GM12878 (cell line): ENCODE data around the gene MLLT3. TPM values are rescaled to one million over a fixed set of nuclear protein-coding genes. Genes with fewer than 3 reads are reported as not detected.

Experiments used
- ATAC-seq: fragments of 200-7000 bp; cut with Tn5 transposase; 3 replicates; pipeline ENCODE4 v1.9.1; 2020; ENCODE audit warnings: mild to moderate bottlenecking, moderate library complexity
- BruUV-seq: library from RNA; stranded (reverse); fragments of 400-500 nt; replicated peaks from 2 replicates; lab custom pipeline; 2021; lab: Mats Ljungman, UMichigan
- CTCF ChIA-PET: fragments of 300-600 bp; sonication (Branson Sonifier 250); formaldehyde crosslinking; extraction: SDS; loops from one replicate; lab custom pipeline; 2021; ENCODE audit warnings: inconsistent platforms; lab: Yijun Ruan, JAX
- POLR2A ChIA-PET: fragments of 350-600 bp; formaldehyde crosslinking; extraction: SDS; loops from one replicate; lab custom pipeline; 2021; ENCODE audit warnings: inconsistent platforms; lab: Charles Lee
- RAD21 ChIA-PET: fragments of 300-600 bp; sonication (Branson Sonifier 250); formaldehyde crosslinking; loops from one replicate; lab custom pipeline; 2023; ENCODE audit warnings: antibody characterized with exemption; ENCODE audit not compliant: unreplicated experiment; lab: Charles Lee
- SMC1A ChIA-PET: fragments of 300-600 bp; sonication (Branson Sonifier 250); formaldehyde crosslinking; loops from one replicate; lab custom pipeline; 2023; ENCODE audit not compliant: unreplicated experiment, uncharacterized antibody; lab: Charles Lee
- DNase-seq: peaks from one replicate; pipeline ENCODE4 v3.0.0-alpha.2; 2011; ENCODE audit warnings: low read depth, low spot score
- FAIRE-seq: peaks from 3 replicates; lab custom pipeline; 2011; peaks lifted over from hg19 to GRCh38; lab: Jason Lieb, UNC
- H2AFZ ChIP-seq: 2 replicates; pipeline ENCODE4 v1.6.0; 2011; ENCODE audit warnings: low read depth, low read length, control low read depth; ENCODE audit not compliant: control insufficient read depth
- H3K27ac ChIP-seq: 2 replicates; pipeline ENCODE4 v1.5.1; 2011; ENCODE audit warnings: control low read depth; ENCODE audit not compliant: control insufficient read depth, insufficient read depth
- H3K27me3 ChIP-seq, 2 experiments: replicated peaks in 1 of 2; 2 replicates each; pipeline versions ENCODE4 v1.6.0 to v1.6.1; 2011; ENCODE audit warnings: low read length in 1 of 2; ENCODE audit not compliant: control insufficient read depth in 2 of 2, insufficient read depth in 2 of 2
- H3K36me3 ChIP-seq, 2 experiments: 2 replicates each; pipeline ENCODE4 v1.5.1; 2011; ENCODE audit warnings: low read length in 1 of 2; ENCODE audit not compliant: control insufficient read depth in 2 of 2, insufficient read depth in 2 of 2
- H3K4me1 ChIP-seq: 2 replicates; pipeline ENCODE4 v1.6.1; 2011; ENCODE audit warnings: mild to moderate bottlenecking, low read length, moderate library complexity, mixed read lengths; ENCODE audit not compliant: control insufficient read depth, insufficient read depth
- H3K4me2 ChIP-seq: 2 replicates; pipeline ENCODE4 v1.6.0; 2011; ENCODE audit warnings: control low read depth; ENCODE audit not compliant: control insufficient read depth, insufficient read depth
- H3K4me3 ChIP-seq: fragments of 200-600 bp; sonication (generic); 2 replicates; pipeline ENCODE4 v1.5.1; 2016
- H3K79me2 ChIP-seq: 2 replicates; pipeline ENCODE4 v1.6.0; 2011; ENCODE audit warnings: low read length; ENCODE audit not compliant: control insufficient read depth, insufficient read depth
- H3K9ac ChIP-seq: 2 replicates; pipeline ENCODE4 v1.8.0; 2011; ENCODE audit warnings: low read length, control low read depth, mixed read lengths; ENCODE audit not compliant: control insufficient read depth, insufficient read depth
- H3K9me3 ChIP-seq: replicated peaks from 3 replicates; pipeline ENCODE4 v1.5.1; 2011; ENCODE audit warnings: mild to moderate bottlenecking, low read length; ENCODE audit not compliant: control insufficient read depth, insufficient read depth
- H4K20me1 ChIP-seq: 2 replicates; pipeline ENCODE4 v1.6.0; 2011; ENCODE audit not compliant: control insufficient read depth, insufficient read depth
- ATF3 ChIP-seq: IDR thresholded peaks from 2 replicates; pipeline ENCODE4 v1.6.1; 2011; ENCODE audit warnings: low read depth, mild to moderate bottlenecking, low read length, moderate library complexity, borderline replicate concordance; ENCODE audit errors: extremely low read depth
- BMI1 ChIP-seq: fragments of 450-650 bp; IDR thresholded peaks from 2 replicates; pipeline ENCODE4 v1.6.1; 2016; ENCODE audit warnings: mild to moderate bottlenecking, moderate library complexity, borderline replicate concordance
- CEBPZ ChIP-seq: fragments of 150-350 bp; IDR thresholded peaks from 2 replicates; pipeline ENCODE4 v1.6.1; 2016; ENCODE audit warnings: low read depth, low read length
- CHD1 ChIP-seq: IDR thresholded peaks from 2 replicates; pipeline ENCODE4 v1.6.1; 2012; ENCODE audit warnings: low read depth, low read length, improper control_type of control experiment
- KDM1A ChIP-seq: fragments of 200-600 bp; sonication (generic); IDR thresholded peaks from 2 replicates; pipeline ENCODE4 v1.6.1; 2016; ENCODE audit warnings: borderline replicate concordance
- NKRF ChIP-seq: fragments of 450-650 bp; conservative IDR thresholded peaks from 2 replicates; pipeline ENCODE4 v1.6.1; 2017; ENCODE audit warnings: mild to moderate bottlenecking, moderate library complexity
- NR2F1 ChIP-seq: fragments of 450-650 bp; conservative IDR thresholded peaks from 2 replicates; pipeline ENCODE4 v1.6.1; 2017; ENCODE audit warnings: mild to moderate bottlenecking
- RFX5 ChIP-seq: IDR thresholded peaks from 2 replicates; pipeline ENCODE4 v1.6.1; 2011; ENCODE audit warnings: low read depth, low read length, improper control_type of control experiment
- SKIL ChIP-seq: fragments of 450-650 bp; IDR thresholded peaks from 2 replicates; pipeline ENCODE4 v1.6.1; 2017; ENCODE audit warnings: mild to moderate bottlenecking, low read depth, inconsistent platforms; ENCODE audit not compliant: poor library complexity, severe bottlenecking
- SMC3 ChIP-seq: IDR thresholded peaks from 2 replicates; pipeline ENCODE4 v1.6.1; 2011; ENCODE audit warnings: low read length, improper control_type of control experiment, borderline replicate concordance
- STAT1 ChIP-seq: fragments of 450-650 bp; conservative IDR thresholded peaks from 2 replicates; pipeline ENCODE4 v1.6.1; 2014; ENCODE audit warnings: antibody characterized with exemption, mild to moderate bottlenecking
- ZNF384 ChIP-seq: IDR thresholded peaks from 2 replicates; pipeline ENCODE4 v1.6.1; 2012; ENCODE audit warnings: low read depth, mild to moderate bottlenecking, low read length, improper control_type of control experiment, borderline replicate concordance
- whole genome bisulfite sequencing: methylation state at CpG from one replicate; pipeline ENCODE4 v1.1.6; 2016; ENCODE audit warnings: low lambda C conversion rate; ENCODE audit not compliant: insufficient replicate concordance, insufficient coverage; ENCODE audit errors: missing lambda C conversion rate; 5-methylcytosine and 5-hydroxymethylcytosine counted together
- in situ Hi-C: fragments of 300-500 bp; cut with MboI; formaldehyde crosslinking; loops from 9 replicates; pipeline ENCODE4 v1.14.3; 2018; ENCODE audit warnings: mixed read lengths
- intact Hi-C: fragments of 100-400 bp; cut with micrococcal nuclease; formaldehyde crosslinking; loops from one replicate; pipeline ENCODE4 v1.14.2; 2022; ENCODE audit not compliant: unreplicated experiment
- polyA plus RNA-seq, 11 experiments: library from polyadenylated mRNA; depleted of rRNA in 4 of 11; unstranded in 6 of 11; stranded (reverse) in 5 of 11; fragments of >200 nt; fragmentation: Nextera tagmentation in 4 of 11; fragmentation: Illumina TruSeq in 1 of 11; extraction: Ambion mirVana in 4 of 11; extraction: Trizol in 1 of 11; gene quantifications; 1 replicate in 1 of 11; 2 replicates in 10 of 11; pipeline versions ENCODE4 v1.2.1 to v1.2.3, GENCODE V29; 2011 to 2016; ENCODE audit warnings: inconsistent platforms in 2 of 11, missing spikeins in 2 of 11, low read depth in 1 of 11
- total RNA-seq, 4 experiments: library from RNA; depleted of rRNA in 3 of 4; stranded (reverse); fragments of >200 nt in 3 of 4; fragmentation: Illumina TruSeq in 1 of 4; extraction: Trizol in 1 of 4; gene quantifications; 2 replicates each; pipeline versions ENCODE4 v1.2.1 to v1.2.3, GENCODE V29; 2013 to 2021

The MLLT3 gene
- total and polyA plus RNA-seq, 10 of the 15 experiments (the other 5 are each of a cell fraction or from before 2014, with no cell fraction given) = 17.7 to 72.3 (median 35.6) TPM

- H4K20me1 ChIP-seq = no peaks in the 10 kb centered on the region
- ChIA-PET CTCF (interaction anchor here (0.9 to 1.9 kb wide), 2 partner anchors 8 to 22 kb away, joined by 3 to 7 read pairs; no protein-coding TSS in a partner anchor), SMC1A (interaction anchor here (1.2 kb wide), 1 partner anchor 592 kb away, joined by 3 read pairs; no protein-coding TSS in a partner anchor), POLR2A (no interaction called here), RAD21 (no interaction called here)
- peaks cover 16% of the 10 kb centered on the region for H3K4me1 ChIP-seq
- ATAC-seq (no peak), DNase-seq (no peak), FAIRE-seq (no peak)
- in situ Hi-C loops = loop anchor here (5.0 kb wide), 1 partner anchor 52 kb away; no protein-coding TSS in a partner anchor
- no peak overlapping the region for H2AFZ ChIP-seq
- BruUV-seq = no TSS peak
- intact Hi-C loops = no loop called here
- no peak overlapping the region for H3K4me2 ChIP-seq
- H3K27me3 ChIP-seq = no peaks in the 10 kb centered on the region
- 64% methylated on average over 6 of the region's 6 CpGs for WGBS
- H3K79me2 ChIP-seq = no peaks in the 10 kb centered on the region; the same call in 1 of the 2 replicates
- no peak overlapping the region for H3K27ac ChIP-seq
- TF ChIP-seq SKIL (no peak), RFX5 (no peak), ATF3 (no peak), SMC3 (no peak), NKRF (no peak), CEBPZ (no peak), CHD1 (no peak), BMI1 (no peak), ZNF384 (no peak), STAT1 (no peak), KDM1A (no peak), NR2F1 (no peak)
- no peak overlapping the region for H3K4me3 ChIP-seq
- no peaks in the 10 kb centered on the region for H3K9me3 ChIP-seq
- H3K36me3 ChIP-seq = peaks cover 5 to 24% of the 10 kb centered on the region in 2 experiments
- no peak overlapping the region for H3K9ac ChIP-seq
Measured at GRCh38 chr9:20349568-20349967, 272.7 kb downstream of the MLLT3 start.
